Activated naive CD4-positive, alpha-beta T cell treated with anti-CD3 and anti-CD28 coated beads, Interleukin-2, amount 50 U/mL, for 16 hours (primary cell): Measurements from ENCODE around the gene TMED4.

Source experiments
- DNase-seq: peaks from one replicate; pipeline ENCODE4 v3.0.0-alpha.2; 2020

TMED4 gene

DNA sequence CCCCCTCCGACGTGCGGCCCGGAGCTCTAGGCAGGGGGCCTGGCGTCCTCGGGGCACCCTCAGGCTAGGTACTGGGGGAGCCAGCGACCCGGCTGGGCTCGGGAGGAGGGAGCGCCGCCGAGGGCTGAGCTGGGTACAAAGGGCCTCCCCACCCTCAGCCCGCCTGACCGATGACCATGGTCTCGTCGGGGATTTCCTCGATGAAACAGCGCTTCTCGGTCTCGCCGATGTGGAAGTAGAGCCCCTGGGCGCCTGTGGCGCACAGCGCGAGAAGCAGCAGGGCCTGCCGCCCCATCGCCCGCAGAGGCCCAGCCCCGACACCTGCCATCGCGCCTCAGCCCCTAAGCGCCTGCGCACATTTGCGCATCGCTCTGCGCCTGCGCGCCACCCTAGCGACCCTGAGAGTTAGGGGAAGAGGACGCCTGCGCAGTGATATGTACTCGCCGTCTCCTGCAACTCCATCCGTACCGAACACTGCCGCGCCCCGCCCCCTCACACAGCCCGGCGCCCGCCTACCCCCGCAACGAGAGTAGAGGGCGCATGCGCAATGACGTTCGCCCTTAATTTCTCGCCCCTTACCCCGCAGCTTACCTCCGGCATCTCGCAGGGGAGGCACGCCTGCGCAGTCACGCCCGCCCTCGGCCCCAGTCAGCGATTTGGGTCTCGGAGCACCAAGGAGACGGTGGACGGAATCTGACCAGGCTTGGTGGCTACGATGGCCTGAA lies at the start of gene TMED4:
Gene TMED4 (minus strand): TSS at position 353 of the 725 bp plus-strand sequence. CDS start 25 bp downstream, at position 328.
- peak; percentile 100 for DNase-seq

DNA sequence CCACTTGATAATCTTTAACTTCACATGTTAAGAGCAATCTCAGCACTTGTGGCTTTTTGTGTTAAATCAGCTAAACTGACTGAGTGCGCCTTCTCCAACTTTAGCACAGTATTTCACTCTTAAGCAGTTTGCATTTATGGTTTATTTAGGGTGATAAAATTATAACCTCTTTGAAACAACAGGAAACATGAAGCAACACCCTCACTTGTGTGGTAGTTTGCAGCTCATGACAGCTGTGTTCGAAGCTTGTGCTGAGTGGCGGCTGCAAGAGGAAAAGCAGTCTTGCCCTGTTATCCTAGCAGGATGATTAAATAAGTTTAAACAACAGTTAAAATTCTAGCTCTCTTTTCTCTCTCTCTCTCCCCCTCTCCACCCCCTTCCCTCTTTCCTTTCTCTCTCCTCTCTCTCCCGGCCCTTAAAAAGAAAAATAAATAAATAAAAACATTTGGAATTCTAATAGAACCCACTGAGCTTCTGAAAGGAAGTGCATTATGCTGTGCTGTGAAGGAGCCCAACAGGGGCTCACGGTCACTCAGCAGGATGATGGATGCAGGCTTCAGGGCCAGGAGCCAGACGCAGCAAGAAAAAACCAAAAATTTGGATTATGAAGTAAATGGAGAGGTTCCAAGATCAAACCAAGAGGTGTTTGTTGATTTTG lies 49.6 kb upstream of the TMED4 start:
- DNase-seq: no peak

DNA sequence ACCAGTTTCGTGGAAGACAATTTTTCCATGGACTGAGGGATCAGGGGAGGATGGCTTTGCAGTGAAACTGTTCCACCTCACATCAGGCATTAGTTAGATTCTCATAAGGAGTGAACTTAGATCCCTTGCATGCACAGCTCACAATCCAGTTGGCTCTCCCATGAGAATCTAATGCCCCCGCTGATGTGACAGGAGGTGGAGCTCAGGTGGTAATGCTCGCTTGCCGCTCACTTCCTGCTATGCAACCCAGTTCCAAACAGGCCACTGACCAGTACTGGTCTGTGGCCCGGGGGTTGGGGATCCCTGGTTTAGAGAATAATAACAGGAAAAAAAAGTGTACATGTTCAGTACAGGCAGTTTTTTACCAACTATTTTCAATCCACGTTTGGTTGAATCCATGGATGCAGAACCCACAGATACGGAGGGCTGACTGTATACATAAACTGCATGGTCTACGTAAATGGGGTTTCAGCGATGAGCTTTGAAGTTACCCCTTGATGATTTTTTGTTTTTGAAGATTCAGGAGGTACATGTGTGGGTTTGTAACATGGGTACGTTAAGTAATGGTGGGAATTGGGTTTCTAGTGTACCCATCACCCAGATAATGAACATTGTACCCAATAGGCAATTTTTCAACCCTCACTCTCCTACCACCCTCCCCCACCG lies 48.9 kb upstream of the TMED4 start:
- no peak for DNase-seq

DNA sequence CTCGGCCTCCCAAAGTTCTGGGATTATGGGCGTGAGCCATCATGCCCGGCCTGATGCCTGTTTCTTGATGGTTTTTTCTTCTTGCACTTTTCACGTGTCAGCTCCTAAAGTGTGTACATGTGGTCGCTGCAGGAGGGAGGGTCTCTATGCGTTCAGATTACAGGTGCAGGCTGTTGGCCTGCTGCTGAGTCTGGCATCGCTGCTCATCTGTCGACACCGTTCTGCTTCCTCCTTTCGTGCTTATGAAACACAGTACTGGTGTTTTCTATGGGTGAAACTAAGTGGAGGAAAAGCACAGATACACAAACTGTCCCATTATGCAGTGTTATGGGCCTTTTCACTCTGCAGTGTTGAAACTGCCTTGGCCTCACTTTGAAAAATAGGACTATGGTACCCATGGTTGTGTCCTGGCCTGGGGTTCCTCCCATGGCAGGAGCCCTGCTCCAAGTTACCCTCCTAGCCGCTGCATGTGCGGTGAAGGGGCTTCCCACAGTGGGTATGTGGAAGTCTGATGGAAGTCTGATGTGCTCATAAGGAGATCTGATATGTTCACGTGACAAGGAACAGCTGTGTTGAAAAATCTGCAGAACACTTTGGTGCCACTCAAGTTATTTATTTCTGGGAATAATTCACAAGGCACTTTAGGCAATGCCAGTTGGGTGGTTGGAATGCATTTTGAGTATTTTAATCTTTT lies 47.9 kb upstream of the TMED4 start:
- no peak for DNase-seq

DNA sequence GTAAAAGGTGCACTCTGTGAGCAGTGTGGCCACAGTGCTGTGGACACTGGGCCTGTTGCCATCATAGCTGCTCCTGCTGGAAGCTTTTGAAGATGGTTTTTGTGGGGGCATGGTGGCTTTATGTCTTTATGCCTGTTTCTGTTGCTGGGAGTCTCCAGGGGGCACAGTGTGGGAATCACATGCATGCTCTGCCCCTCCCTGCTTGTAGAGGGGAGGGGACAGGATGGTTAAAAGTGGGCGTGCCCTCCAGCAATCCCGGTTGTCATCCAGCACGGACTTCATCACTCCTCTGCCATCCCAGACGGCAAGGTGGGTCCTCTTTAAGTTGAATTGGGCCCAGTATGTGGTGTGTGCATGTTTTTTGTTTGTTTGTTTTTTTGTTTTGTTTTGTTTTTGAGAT lies 44.6 kb upstream of the TMED4 start:
- no peak for DNase-seq

DNA sequence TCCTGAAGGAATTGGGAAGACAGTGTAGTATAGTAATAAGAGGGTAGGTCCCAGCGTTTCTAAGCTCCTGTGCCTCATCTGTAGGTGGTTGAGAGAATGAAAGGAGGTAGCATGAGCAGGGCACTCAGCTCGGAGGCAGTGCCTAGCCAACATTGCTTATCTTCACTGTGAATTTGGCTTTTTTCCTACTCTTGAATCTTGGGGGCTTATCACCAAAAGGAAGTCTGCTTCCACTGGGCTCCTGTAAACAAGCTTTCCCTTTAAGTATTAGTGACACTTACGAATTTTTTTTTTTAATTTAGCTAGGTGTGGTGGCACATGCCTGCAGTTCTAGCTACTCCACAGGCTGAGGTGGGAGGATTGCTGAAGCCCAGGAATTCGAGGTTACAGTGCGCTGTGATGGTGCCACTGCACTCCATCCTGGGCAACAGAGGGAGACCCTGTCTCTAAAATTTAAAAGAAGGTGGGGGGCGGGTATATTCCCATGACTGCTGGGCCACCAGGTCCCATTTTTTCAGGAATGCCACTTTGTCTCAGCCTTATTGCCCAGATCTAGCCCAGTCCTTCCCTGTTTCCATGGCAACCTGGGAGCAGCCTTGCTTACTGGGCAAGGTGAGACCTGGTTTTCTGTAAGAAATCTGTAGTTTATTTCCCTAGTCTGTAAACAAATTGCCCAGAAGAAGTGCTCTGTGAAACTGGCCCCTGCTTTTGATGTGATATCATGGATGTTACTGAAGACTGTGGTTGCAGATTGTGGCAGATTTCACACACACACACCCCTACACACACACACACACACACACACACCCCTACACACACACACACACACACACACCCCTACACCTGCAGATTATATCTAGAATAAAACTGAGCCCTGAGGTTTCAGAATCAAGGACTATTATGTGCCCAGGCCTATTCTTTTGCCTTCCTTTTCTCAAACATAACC lies 43.8 kb upstream of the TMED4 start:
- DNase-seq: no peak

DNA sequence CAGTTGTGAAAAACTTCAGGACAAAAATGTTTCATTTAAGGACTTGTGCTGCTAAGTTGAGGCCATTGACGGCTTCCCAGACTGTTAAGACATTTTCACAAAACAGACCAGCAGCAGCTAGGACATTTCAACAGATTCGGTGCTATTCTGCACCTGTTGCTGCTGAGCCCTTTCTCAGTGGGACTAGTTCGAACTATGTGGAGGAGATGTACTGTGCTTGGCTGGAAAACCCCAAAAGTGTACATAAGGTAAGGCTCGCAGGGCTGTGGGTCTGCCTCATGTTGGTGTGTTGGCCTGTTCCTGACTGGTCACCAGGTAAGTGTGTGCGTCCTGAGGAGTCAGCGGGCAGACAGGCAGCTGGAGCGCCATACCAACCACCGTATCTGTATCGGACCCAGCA lies 42.3 kb upstream of the TMED4 start:
- no peak for DNase-seq

DNA sequence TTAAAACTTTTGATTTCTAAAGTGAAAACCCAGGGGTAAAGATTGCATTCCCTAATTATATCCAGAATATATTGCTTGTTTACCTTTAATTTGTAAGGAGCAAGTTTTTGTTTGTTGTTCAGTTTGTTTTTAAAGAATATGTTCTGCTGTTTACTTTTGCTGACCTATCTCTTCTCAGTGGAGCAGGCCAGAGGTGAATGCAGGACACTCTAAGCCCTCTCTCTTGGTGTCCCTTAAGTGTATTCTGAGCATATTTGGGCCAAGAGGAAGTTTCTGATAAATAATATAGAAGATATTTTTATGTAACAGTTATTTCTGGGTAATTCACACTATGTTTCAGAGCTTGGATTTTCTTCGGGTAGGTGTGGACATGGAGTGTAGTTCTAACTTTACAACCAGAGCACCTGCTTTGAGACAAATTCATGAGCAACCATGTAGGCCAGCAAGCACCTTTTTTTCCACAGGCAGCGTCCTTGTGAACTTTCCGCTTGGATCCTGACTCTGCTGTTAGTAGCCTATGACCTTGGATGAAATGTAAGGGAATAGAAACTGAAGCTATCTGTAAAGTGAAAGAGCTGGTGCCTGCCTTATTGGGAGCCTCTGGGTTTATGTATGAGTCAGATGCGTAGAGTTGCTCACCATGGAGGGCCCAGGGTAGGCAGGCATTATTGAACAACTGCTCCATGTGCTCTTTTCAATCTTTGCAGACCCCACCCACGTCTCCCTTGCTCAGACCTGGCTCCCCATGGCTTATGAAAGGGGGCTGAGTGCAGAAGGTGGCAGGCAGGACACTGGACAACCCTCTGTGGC lies 40.5 kb upstream of the TMED4 start:
- peak; percentile 48 for DNase-seq

DNA sequence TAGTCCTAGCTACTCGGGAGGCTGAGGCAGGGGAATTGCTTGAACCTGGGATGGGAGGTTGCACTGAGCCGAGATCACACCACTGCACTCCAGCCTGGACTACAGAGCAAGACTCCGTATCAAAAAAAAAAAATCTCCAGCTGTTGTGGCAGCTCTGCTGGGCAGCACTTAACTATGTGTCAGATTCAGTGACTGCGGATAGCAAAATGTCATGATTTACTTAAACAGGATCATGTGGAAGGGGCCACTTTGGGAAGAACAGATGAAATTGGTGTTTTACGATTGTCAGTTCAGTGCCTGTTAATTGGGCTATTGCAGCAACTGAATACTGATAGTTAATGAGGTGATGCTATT lies 39.7 kb upstream of the TMED4 start:
- no peak for DNase-seq

DNA sequence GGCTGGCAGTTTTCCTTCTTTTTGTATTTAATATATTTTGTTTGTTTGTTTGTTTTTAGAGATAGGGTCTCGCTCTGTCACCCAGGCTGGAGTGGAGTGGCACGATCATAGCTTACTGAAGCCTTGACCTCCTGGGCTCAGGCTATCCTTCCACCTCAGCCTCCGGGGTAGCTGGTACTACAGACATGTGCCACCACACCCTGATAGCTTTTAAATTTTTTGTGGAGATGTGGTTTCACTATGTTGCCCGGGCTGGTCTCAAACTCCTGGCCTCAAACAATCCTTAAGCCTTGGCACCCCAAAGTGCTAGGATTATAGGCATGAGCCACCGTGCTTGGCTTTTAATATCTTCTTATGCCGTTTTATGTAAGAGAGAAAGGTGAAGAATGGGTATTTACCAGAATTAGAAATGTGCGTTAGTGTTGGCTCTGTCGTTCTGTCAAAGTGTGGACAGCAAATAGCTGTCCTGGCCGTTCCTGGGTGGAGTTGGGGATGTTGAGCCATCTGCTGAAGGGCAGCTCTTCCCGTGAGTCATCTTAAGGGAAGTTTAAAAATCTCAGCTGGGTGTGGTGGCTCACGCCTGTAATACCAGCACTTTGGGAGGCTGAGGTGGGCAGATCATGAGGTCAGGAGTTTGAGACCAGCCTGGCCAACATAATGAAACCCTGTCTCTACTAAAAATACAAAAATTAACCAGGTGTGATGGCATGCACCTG lies 39.2 kb upstream of the TMED4 start:
- DNase-seq: no peak

DNA sequence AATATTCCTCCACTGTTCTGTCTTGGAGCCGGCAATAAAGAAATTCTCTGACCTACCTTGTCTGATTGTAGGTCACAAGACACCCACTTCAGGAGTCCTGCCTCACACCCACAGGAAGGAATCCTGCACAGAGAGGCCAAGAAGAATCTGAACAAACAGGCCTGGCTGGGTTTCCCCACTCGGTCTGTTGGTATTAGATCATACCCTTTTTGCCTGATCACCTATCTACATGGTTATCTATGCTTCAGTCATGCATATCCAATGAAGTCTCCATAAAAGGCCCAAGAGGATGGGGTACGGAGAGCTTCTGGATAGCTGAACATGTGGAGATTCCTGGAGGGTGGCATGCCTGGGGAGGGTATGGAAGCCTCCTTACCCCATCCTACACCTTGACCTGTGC lies 36.7 kb upstream of the TMED4 start:
- no peak for DNase-seq

DNA sequence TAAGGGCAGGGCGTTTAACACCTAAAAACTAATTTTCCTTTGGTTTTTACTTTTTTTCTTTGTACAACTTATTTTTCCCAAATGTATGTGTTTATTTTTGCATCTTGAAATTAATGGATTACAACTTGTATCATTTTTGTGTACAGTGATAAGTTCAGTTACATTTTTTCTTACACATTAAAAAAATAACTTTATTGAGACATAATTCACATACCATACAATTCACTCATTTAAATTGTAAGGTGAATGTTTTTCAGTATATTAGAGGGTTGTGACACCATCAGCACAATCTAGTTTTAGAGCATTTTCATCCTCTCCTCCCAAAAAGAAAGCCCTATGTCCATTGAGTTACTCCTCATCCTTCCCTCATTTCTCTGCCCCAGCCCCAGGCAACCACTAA lies 36.0 kb upstream of the TMED4 start:
- no peak for DNase-seq

DNA sequence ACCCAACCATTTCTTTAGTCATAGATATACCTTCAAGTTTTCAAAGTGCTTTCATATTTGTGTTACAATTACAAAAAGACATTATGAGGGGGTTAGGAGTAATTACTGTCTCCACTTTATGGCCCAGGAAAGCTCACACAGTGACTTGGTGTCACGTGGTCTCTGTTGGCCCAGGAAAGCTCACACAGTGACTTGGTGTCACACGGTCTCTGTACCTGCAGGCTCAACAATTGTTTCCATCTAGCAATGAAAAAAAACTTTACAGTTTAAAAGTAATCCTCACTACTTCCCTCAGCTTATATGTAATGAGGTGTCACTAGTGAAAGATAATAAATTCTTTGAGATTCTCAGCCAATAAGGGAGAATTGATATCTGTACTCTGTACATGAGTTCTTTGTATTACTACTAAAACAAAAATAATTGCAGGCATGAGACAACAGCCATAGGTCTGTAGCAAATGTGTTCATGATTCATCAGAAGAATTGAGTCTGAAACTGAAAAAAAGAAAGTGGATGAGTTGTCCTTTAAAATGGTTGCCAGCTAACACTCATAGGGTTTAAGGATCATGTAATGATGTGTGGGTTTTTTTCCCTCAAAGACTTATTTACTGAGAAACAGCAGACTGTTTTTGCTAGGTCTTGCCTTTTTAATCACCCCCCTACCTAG lies 35.3 kb upstream of the TMED4 start:
- peak; percentile 56 for DNase-seq

DNA sequence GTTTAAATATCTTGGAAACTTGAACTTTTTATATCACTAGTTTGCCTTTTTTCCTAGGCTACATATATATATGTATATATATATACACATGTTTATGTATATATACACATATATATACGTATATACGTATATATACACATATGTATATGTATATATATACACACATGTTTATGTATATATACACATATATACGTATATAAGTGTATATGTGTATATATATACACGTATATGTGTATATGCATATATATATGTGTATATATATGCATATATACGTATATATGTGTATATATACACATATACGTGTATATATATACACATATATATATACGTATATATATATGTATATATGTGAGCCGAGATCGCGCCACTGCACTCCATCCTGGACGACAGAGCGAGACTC lies 34.5 kb upstream of the TMED4 start:
- no peak for DNase-seq

DNA sequence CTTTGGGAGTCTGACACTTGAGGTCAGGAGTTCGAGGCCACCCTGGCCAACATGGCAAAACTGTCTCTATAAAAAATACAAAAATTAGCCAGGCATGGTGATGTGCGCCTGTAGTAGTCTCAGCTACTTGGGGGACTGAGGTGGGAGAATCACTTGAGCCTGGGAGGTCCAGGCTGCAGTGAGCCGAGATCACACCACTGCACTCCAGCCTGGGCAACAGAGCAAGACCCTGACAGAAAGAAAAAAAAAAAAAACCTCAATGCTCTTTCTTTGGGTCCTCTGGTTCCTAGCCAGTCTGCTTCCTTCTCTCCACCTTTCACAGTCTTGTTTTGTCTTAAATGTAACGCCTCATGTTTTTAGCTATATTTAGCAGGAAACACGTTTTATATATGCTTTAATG lies 33.8 kb upstream of the TMED4 start:
- no peak for DNase-seq

DNA sequence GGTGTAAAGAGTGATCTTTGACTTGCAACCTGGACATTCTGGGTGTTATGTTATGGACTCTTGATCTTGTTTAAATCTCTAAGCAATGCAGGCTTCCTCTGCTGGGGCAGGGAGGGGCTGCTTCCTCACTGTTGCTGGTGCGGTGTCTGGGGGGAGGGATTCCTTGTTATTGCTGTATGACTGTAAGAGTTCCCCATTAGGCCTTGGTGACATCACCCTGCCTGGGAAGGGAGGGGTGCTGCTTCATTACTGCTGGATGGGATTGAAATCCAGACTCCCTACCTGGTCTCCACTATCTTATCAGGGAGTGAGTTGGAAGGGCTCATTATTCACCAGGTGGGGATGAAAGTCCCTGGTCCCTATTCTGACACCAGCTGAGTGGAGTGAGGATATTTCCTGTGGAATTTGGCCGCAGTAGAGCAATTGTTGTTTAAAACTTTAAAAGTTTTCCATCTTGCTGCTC lies 33.1 kb upstream of the TMED4 start:
- DNase-seq: no peak

DNA sequence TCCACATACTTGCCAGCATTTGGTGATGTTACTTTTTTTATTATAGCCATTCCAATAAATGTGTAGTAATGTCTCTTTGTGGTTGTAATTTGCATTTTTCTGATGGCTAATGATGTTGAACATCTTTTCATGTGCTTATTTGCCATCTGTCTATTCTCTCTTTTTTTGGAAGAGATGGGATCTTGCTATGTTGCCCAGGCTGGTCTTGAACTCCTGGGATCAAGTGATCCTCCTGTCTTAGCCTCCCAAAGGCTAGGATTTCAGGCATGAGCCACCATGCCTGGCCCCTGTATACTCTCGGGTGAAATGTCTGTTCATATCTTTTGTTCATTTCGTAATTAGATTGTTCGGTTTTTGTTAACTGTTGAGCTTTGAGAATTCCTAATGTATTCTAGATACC lies 27.8 kb upstream of the TMED4 start:
- no peak for DNase-seq

DNA sequence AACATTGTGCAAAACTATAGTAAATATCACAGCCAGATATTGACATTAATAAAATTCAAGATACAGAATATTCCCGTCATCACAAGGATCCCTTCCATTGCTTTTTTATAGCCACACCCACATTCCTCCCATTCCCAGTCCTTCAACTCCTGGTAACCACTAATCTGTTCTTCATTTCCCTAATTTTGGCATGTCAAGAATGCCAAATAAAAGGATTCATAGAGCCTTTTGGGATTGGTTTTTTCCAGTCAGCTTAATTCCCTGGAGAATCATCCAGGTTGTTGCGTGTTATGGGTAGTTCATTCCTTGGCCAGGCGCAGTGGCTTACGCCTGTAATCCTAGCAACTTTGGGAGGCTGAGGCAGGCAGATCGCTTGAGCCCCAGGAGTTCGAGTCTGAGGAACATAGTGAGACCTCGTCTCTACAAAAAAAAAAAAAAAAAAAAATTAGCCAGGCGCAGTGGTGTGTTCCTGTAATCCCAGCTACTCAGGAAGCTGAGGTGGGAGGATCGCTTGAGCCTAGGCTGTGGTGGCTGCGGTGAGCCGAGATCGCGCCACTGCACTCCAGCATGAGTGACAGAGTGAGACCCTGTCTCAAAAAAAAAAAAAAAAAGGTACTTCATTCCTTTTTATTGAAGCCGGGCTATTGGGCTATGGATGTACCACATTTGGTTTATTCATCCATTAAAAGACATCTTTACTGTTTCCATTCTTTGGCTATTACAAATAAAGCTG lies 27.1 kb upstream of the TMED4 start:
- no peak for DNase-seq
